ENCODE data around the gene PPP1R3G.

PPP1R3G gene

DNA sequence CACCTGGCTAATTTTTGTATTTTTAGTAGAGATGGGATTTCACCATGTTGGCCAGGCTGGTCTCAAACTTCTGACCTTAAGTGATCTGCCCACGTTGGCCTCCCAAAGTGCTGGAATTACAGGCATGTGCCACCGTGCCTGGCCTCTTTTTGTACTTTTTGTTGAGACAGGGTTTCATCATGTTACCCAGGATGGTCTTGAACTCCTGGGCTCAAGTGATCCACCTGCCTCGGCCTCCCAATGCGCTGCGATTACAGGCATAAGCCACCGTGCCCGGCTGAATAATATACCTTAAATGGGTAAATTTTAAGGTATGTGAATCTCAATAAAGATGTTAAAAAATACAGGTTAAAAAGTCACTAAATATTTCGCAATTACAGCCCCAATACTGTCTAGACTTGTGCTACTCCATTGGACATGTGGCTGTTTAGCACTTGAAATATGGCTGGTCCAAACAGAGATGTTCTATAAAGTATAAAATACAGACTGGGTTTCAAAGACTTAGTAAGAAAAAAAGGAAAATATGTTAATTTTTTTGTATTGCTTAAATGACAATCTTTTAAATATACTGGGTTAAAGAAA, 42.1 kb downstream of the PPP1R3G start:
- Histone ChIP-seq H3K27ac (no peak overlapping the region), H3K27me3 (ENCODE audit: insufficient read depth, low read depth, severe bottlenecking) (no peaks in the 10 kb centered on the region), H3K4me3 (ENCODE audit: low read depth, low read length) (no peak overlapping the region), H3K36me3 (peaks cover 3% of the 10 kb centered on the region; the same call in 1 of the 2 replicates), H3K9me3 (ENCODE audit: severe bottlenecking) (no peaks in the 10 kb centered on the region)
- TF ChIP-seq, protein P1, sequence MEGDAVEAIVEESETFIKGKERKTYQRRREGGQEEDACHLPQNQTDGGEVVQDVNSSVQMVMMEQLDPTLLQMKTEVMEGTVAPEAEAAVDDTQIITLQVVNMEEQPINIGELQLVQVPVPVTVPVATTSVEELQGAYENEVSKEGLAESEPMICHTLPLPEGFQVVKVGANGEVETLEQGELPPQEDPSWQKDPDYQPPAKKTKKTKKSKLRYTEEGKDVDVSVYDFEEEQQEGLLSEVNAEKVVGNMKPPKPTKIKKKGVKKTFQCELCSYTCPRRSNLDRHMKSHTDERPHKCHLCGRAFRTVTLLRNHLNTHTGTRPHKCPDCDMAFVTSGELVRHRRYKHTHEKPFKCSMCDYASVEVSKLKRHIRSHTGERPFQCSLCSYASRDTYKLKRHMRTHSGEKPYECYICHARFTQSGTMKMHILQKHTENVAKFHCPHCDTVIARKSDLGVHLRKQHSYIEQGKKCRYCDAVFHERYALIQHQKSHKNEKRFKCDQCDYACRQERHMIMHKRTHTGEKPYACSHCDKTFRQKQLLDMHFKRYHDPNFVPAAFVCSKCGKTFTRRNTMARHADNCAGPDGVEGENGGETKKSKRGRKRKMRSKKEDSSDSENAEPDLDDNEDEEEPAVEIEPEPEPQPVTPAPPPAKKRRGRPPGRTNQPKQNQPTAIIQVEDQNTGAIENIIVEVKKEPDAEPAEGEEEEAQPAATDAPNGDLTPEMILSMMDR (IDR thresholded peaks at IDR 0.05; ENCODE audit: low read depth, low read length): no peak
- DNase-seq: no peak

DNA sequence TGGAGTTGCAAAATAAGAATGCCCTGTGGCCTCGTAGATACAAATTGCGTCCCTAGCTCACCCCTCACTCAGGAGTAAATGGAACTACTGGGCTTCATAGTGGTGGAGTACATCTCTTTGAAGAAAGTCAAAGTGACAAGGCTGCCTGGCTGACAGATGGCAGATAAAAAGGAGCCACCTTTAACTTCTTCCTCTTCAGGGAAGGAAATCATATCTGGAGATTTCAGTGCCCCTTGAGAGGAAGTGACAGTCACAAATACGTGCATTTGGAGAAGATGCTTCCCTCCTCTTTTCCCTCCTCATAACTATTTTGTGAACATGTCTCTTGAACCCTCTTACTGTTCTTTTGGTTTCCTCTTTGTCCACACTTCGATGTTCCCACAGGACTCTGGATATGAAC, 43.2 kb downstream of the PPP1R3G start:
- Histone ChIP-seq H3K36me3 (no peaks in the 10 kb centered on the region), H3K27me3 (ENCODE audit: insufficient read depth, low read depth, severe bottlenecking) (no peaks in the 10 kb centered on the region), H3K27ac (no peak overlapping the region), H3K9me3 (ENCODE audit: severe bottlenecking) (no peaks in the 10 kb centered on the region), H3K4me3 (ENCODE audit: low read depth, low read length) (no peak overlapping the region)
- DNase-seq: no peak
- TF ChIP-seq, protein P1 (IDR thresholded peaks at IDR 0.05; ENCODE audit: low read depth, low read length): no peak

DNA sequence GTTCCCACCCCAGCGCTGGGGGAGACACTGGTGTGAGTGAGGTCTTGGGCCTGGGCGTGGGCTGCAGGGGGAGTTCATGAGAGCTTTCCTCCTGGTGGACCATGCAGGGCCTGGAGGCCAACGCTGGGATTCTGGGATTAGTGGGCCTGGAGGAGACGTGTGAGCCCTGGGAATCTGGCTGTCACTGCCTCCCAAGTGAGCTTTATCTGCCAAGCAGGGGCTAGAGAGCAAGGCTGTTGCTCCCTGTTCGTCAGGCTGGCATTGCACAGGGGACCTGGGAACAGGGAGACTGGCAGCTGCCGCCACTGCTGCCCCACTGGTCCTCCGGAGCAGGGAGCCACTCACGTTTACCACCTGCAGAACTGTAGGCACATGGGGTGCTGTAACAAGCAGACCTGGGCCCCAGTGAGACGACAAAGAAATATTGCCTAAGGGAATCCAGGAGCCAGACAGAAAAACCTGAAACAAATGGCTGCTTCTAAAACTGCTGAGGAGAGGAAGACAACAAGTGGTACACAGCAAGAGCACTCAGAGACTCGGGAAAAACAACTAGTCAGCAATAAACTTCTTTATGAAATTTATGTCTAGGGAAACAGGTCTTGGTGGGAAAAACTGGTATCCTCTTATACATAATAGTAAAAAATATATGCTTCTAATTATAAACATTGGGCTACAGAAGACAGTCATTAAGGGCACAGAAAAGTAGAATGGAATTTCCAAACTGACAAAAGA, 45.2 kb downstream of the PPP1R3G start:
- no peaks in the 10 kb centered on the region for H3K36me3 ChIP-seq
- TF ChIP-seq, protein P1 (IDR thresholded peaks at IDR 0.05; ENCODE audit: low read depth, low read length): peak; percentile 10; the same call in 1 of the 2 replicates
- no peak overlapping the region for H3K4me3 ChIP-seq (ENCODE audit: low read depth, low read length)
- no peaks in the 10 kb centered on the region for H3K27me3 ChIP-seq (ENCODE audit: insufficient read depth, low read depth, severe bottlenecking)
- DNase-seq: peak; percentile 53
- no peak overlapping the region for H3K27ac ChIP-seq
- no peaks in the 10 kb centered on the region for H3K9me3 ChIP-seq (ENCODE audit: severe bottlenecking)

DNA sequence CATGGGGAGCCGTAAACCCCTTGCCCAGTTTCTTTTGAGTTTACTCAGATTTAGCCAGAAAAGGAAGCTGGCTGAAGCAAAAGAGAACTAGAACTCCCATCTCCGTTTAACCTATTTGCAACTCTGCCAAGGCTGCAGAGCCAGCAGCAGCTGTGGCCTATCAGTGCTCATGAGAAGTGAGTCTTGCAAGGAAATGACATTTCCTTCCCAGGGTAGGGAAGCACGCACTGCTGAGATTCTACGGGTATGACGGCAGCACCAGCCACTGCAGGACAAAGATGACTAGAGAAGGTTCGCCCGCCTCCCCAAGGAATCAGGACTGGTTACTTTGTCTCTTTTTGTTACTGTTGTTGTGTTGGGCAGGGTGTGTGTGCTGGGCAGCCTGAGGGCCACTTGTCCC, 47.6 kb downstream of the PPP1R3G start:
- no peak for DNase-seq
- Histone ChIP-seq H3K27me3 (ENCODE audit: insufficient read depth, low read depth, severe bottlenecking) (no peaks in the 10 kb centered on the region), H3K9me3 (ENCODE audit: severe bottlenecking) (no peaks in the 10 kb centered on the region), H3K27ac (no peak overlapping the region), H3K4me3 (ENCODE audit: low read depth, low read length) (no peak overlapping the region), H3K36me3 (no peaks in the 10 kb centered on the region)
- TF ChIP-seq, protein P1 (IDR thresholded peaks at IDR 0.05; ENCODE audit: low read depth, low read length): no peak

DNA sequence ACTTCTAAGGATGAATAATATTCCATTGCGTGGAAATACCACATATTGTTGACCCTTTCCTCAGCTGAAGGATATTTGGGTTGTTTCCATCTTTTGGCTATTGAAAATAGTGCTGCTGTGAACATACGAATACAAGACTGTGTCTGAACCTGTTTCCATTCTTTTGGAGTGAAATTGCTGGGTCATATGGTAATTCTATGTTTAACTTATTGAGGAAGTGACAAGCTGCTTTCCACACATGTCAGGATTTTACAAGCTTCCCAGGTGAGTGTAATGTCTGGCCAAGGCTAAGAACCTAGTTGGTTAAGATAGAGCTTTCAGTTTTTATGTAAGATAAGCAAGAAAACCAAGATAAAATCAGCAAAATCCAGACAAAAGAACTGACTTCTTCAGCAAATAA, 48.8 kb downstream of the PPP1R3G start:
- Histone ChIP-seq H3K27ac (no peak overlapping the region), H3K9me3 (ENCODE audit: severe bottlenecking) (no peaks in the 10 kb centered on the region), H3K36me3 (no peaks in the 10 kb centered on the region), H3K27me3 (ENCODE audit: insufficient read depth, low read depth, severe bottlenecking) (no peaks in the 10 kb centered on the region), H3K4me3 (ENCODE audit: low read depth, low read length) (no peak overlapping the region)
- TF ChIP-seq, protein P1 (IDR thresholded peaks at IDR 0.05; ENCODE audit: low read depth, low read length): no peak
- DNase-seq: no peak
